Stimulated activated CD4-positive, alpha-beta T cell treated with anti-CD3 and anti-CD28 coated beads, TNF-alpha, amount 100 ng/mL, for 4 hours (primary cell): Measurements from ENCODE around the gene TAOK3.
"Not testable (repeated sequence)": the region's sequence is repeated elsewhere in the genome, so short reads cannot be mapped to it uniquely, and the experiment has no call there.

Experiments used
- DNase-seq, 3 experiments: peaks; one replicate each; pipeline ENCODE4 v3.0.0-alpha.2; 2020; ENCODE audit warnings: low read depth in 3 of 3

The TAOK3 gene

GRCh38 chr12:118374126-118374725 is 1.5 kb upstream of the TAOK3 start:
- DNase-seq = no peak

- DNase-seq = no peak
These were observed 909 bp upstream of the TAOK3 start for GRCh38 chr12:118373616-118374015.

GRCh38 chr12:118371321-118372282 is 1.1 kb downstream of the TAOK3 start:
- no peak for DNase-seq

GRCh38 chr12:118370601-118371000 is 2.1 kb downstream of the TAOK3 start:
- DNase-seq = no peak

GRCh38 chr12:118368821-118369220 is 3.9 kb downstream of the TAOK3 start:
- no peak for DNase-seq

GRCh38 chr12:118361889-118362288 is 10.8 kb downstream of the TAOK3 start:
- no peak for DNase-seq

GRCh38 chr12:118361092-118361404 is 11.7 kb downstream of the TAOK3 start:
- DNase-seq = no peak

GRCh38 chr12:118359541-118359915 is 13.2 kb downstream of the TAOK3 start:
- DNase-seq = no peak

GRCh38 chr12:118358612-118359540 is 13.8 kb downstream of the TAOK3 start:
- no peak for DNase-seq

- no peak for DNase-seq
These were observed 14.7 kb downstream of the TAOK3 start for GRCh38 chr12:118358008-118358359.

GRCh38 chr12:118357257-118358007 is 15.3 kb downstream of the TAOK3 start:
- no peak for DNase-seq

GRCh38 chr12:118356809-118357256 is 15.9 kb downstream of the TAOK3 start:
- no peak for DNase-seq

GRCh38 chr12:118355843-118356242 is 16.9 kb downstream of the TAOK3 start:
- DNase-seq = no peak

- DNase-seq = no peak
These were observed 17.8 kb downstream of the TAOK3 start for GRCh38 chr12:118354903-118355302.

GRCh38 chr12:118354503-118354902 is 18.2 kb downstream of the TAOK3 start:
- not testable (repeated sequence) for DNase-seq

GRCh38 chr12:118353721-118354120 is 19.0 kb downstream of the TAOK3 start:
- no peak for DNase-seq

GRCh38 chr12:118350908-118351559 is 21.7 kb downstream of the TAOK3 start:
- no peak for DNase-seq

- DNase-seq = no peak
These were observed 24.8 kb downstream of the TAOK3 start for GRCh38 chr12:118347916-118348315.

- DNase-seq = no peak
These were observed 25.8 kb downstream of the TAOK3 start for GRCh38 chr12:118346895-118347294.

GRCh38 chr12:118345355-118345754 is 27.4 kb downstream of the TAOK3 start:
- no peak for DNase-seq

GRCh38 chr12:118344829-118345228 is 27.9 kb downstream of the TAOK3 start:
- no peak for DNase-seq
